ENCODE data around the gene FAM131C. TPM values are rescaled to one million over a fixed set of nuclear protein-coding genes. Genes with fewer than 3 reads are reported as not detected.

Gene FAM131C
- total and polyA plus RNA-seq, 8 donors = 0.35 to 0.37 TPM; not detected in 6

DNA sequence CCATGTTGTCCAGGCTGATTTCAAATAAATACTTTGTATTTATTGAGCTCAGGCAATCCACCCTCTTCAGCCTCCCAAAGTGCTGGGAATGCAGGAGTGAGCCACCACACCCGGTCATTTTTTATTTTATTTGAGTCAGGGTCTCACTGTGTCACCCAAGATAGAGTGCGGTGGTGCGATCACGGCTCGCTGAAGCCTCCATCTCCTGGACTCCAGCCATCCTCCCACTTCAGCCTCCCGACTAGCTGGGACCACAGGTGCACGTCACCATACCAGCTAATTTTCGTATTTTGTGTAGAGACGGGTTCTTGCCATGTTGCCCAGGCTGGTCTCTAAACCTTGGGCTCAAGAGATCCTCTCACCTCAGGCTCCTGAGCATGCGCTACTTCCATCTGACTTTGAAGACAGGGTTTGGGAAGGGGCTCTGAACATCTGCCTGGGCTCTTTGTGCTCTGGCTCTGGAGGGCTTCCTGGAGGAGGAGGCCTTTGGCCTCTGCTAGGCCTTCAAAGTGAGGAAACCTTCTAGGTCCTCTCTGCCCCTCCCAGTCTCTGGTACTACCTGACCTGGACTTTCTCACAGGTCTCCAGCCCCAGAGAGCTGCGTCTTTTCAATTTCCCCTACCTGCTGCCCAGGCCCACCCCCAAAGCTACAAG lies 61.4 kb downstream of the FAM131C start:
- WGBS, 5 donors = 89 to 97% (median 93%) methylated on average over 11 of the region's 11 CpGs
- Histone ChIP-seq H3K36me3 (no peaks in the 10 kb centered on the region), H3K9me3 (no peaks in the 10 kb centered on the region), H3K27me3 (no peaks in the 10 kb centered on the region), H3K4me1 (peaks cover 36 to 51% (median 38%) of the 10 kb centered on the region in 4 donors), H3K4me3 (peak overlapping the region in 2 of 4 donors; percentile 41 to 42), H3K27ac (peak overlapping the region; percentile 2 to 91 (median 82))
- DNase-seq = no peak
- no peak for TF ChIP-seq CTCF (IDR thresholded peaks at IDR 0.05)
- no peak for TF ChIP-seq POLR2A (IDR thresholded peaks at IDR 0.05)
- TF ChIP-seq POLR2AphosphoS5 (IDR thresholded peaks at IDR 0.05) = no peak
- TF ChIP-seq EP300 (IDR thresholded peaks at IDR 0.05) = no peak
- intact Hi-C loops (cut with DNase I; ENCODE audit: low total_unique reads) = no loop called here

DNA sequence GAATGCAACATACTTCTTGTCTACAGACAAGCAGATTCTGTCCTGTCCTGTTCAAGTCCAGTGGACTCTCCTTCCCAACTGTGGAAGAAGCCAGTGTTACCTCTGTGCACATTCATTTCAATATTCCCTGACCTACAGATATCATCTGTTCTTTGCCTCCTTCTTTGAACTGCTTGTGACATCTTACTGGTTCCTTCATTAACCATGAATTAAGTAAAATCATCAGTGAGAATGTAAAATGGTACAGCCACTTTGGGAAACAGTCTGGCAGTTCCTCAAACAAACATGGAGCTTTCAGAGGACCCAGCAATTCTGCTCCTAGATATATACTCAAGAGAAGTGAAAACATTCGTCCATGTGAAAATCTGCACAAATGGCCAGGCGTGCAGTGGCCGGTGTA lies 62.6 kb downstream of the FAM131C start:
- DNase-seq = no peak

DNA sequence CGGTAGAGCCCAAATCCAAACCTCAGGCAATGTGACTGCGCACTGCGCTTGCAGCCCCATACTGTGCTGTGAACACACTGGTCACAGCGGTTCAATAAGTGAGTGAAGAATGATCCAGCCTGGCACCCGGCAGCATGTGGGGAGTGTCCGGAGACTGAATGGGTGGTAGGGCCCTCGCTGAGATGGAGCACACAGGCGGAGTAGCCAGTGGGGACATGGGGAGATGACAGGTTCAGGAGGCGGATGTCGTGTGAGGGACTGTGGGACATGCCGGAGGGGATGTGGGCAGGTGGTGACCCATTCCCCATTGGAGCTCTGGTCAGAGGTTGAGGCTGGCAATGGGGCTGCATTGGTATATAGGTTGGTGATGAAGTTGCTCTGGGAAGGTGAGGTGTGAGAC lies 63.8 kb downstream of the FAM131C start:
- Histone ChIP-seq H3K27me3 (no peaks in the 10 kb centered on the region), H3K36me3 (no peaks in the 10 kb centered on the region), H3K9me3 (no peaks in the 10 kb centered on the region), H3K27ac (no peak overlapping the region), H3K4me3 (no peak overlapping the region), H3K4me1 (peaks cover 25 to 28% (median 26%) of the 10 kb centered on the region in 4 donors)
- WGBS, 5 donors = 88 to 92% (median 90%) methylated on average over 11 of the region's 11 CpGs
- no peak for DNase-seq
- TF ChIP-seq POLR2A (IDR thresholded peaks at IDR 0.05) (no peak), POLR2AphosphoS5 (IDR thresholded peaks at IDR 0.05) (no peak), CTCF (IDR thresholded peaks at IDR 0.05) (no peak), EP300 (IDR thresholded peaks at IDR 0.05) (no peak)
- intact Hi-C loops (cut with DNase I; ENCODE audit: low total_unique reads) = no loop called here

More for the DNA sequence above, 62.6 kb downstream of the FAM131C start:
- Histone ChIP-seq H3K4me3 (no peak overlapping the region), H3K36me3 (no peaks in the 10 kb centered on the region), H3K4me1 (peaks cover 35 to 38% (median 35%) of the 10 kb centered on the region in 4 donors), H3K27ac (no peak overlapping the region), H3K27me3 (no peaks in the 10 kb centered on the region), H3K9me3 (no peaks in the 10 kb centered on the region)
- TF ChIP-seq EP300 (IDR thresholded peaks at IDR 0.05) (no peak), POLR2AphosphoS5 (IDR thresholded peaks at IDR 0.05) (no peak), POLR2A (IDR thresholded peaks at IDR 0.05) (no peak), CTCF (IDR thresholded peaks at IDR 0.05) (no peak)
- WGBS, 5 donors = 93 to 100% (median 96%) methylated on average over 3 of the region's 3 CpGs
- intact Hi-C loops (cut with DNase I; ENCODE audit: low total_unique reads) = no loop called here

DNA sequence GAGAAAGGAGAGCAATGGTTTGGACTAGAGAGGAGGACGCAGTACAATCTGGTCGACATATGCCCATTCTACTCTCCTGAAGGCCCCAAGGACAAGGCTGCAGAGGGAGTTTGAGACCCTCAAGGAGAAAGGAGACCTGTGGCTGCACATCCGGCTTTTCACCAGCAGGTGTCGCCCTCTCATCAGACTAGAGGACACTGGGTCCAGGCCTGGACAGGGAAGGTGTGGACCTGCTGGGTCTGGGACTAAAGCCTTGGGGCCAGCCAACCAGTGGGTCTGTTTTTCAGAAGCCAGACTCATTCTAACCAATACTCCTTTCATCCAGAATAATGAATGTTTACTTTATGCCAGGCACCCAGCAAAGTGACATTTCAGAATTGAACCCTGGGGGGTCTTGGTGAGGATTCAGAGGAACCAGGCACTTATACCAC lies 64.4 kb downstream of the FAM131C start:
- no peaks in the 10 kb centered on the region for H3K27me3 ChIP-seq
- H3K4me3 ChIP-seq = no peak overlapping the region
- WGBS, 5 donors = 1 to 3% (median 2%) methylated on average over 4 of the region's 4 CpGs
- no peaks in the 10 kb centered on the region for H3K36me3 ChIP-seq
- TF ChIP-seq EP300 (IDR thresholded peaks at IDR 0.05) = no peak
- no peak for TF ChIP-seq POLR2A (IDR thresholded peaks at IDR 0.05)
- peak in 6 of 7 experiments; percentile 44 to 99 (median 96) for TF ChIP-seq CTCF (IDR thresholded peaks at IDR 0.05)
- TF ChIP-seq POLR2AphosphoS5 (IDR thresholded peaks at IDR 0.05) = peak in 1 of 3 donors; percentile 30
- H3K27ac ChIP-seq = no peak overlapping the region
- intact Hi-C loops (cut with DNase I; ENCODE audit: low total_unique reads) = no loop called here
- H3K9me3 ChIP-seq = no peaks in the 10 kb centered on the region
- DNase-seq = peak; percentile 87 to 91
- H3K4me1 ChIP-seq = peaks cover 20 to 23% (median 21%) of the 10 kb centered on the region in 4 donors

Other genes starting within 250 kb of the FAM131C start
- 100 to 1,000 TPM in 1 of 5 donors, 10 to 100 TPM in 4; 16.8 to 114 (median 44.9) TPM for gene SPEN, start 225.9 kb downstream of the FAM131C start, total RNA-seq
- 10 to 100 TPM in 1 of 3 donors, 1 to 10 TPM in 2; 5.6 to 14.7 (median 8.7) TPM for gene SPEN, start 225.9 kb downstream of the FAM131C start, polyA plus RNA-seq
- gene ZBTB17, start 97.5 kb downstream of the FAM131C start, total RNA-seq = 100 to 1,000 TPM in 1 of 5 donors, 10 to 100 TPM in 4; 13.0 to 136 (median 65.9) TPM
- 10 to 100 TPM; 40.7 to 46.3 (median 44.2) TPM for gene ZBTB17, start 97.5 kb downstream of the FAM131C start, polyA plus RNA-seq
- not detected for gene SRARP, start 69.4 kb downstream of the FAM131C start, total RNA-seq
- gene SRARP, start 69.4 kb downstream of the FAM131C start, polyA plus RNA-seq = under 1 TPM in 1 of 3 donors, not detected in 2; 0.75 TPM
- 10 to 100 TPM in 4 of 5 donors, 1 to 10 TPM in 1; 9.9 to 83.5 (median 32.1) TPM for gene HSPB7, start 55.6 kb downstream of the FAM131C start, total RNA-seq
- 10 to 100 TPM; 11.8 to 32.0 (median 14.2) TPM for gene HSPB7, start 55.6 kb downstream of the FAM131C start, polyA plus RNA-seq
- 10 to 100 TPM in 1 of 5 donors, 1 to 10 TPM in 1, under 1 TPM in 1, not detected in 2; 0.55 to 16.1 (median 5.1) TPM for gene CLCNKA, start 51.6 kb downstream of the FAM131C start, total RNA-seq
- 1 to 10 TPM; 2.7 to 6.0 (median 3.9) TPM for gene CLCNKA, start 51.6 kb downstream of the FAM131C start, polyA plus RNA-seq
- gene CLCNKB, start 29.9 kb downstream of the FAM131C start, total RNA-seq = under 1 TPM in 1 of 5 donors, not detected in 4; 0.92 TPM
- gene CLCNKB, start 29.9 kb downstream of the FAM131C start, polyA plus RNA-seq = under 1 TPM; 0.19 to 0.60 (median 0.31) TPM
- 100 to 1,000 TPM in 1 of 5 donors, 10 to 100 TPM in 3, 1 to 10 TPM in 1; 6.7 to 200 (median 42.7) TPM for gene EPHA2, start 82.4 kb upstream of the FAM131C start, total RNA-seq
- 10 to 100 TPM in 2 of 3 donors, 1 to 10 TPM in 1; 4.6 to 30.4 (median 11.0) TPM for gene EPHA2, start 82.4 kb upstream of the FAM131C start, polyA plus RNA-seq
- 10 to 100 TPM in 2 of 5 donors, 1 to 10 TPM in 3; 3.5 to 17.4 (median 8.1) TPM for gene ARHGEF19, start 139.0 kb upstream of the FAM131C start, total RNA-seq
- 10 to 100 TPM in 1 of 3 donors, 1 to 10 TPM in 2; 9.5 to 20.1 (median 9.5) TPM for gene ARHGEF19, start 139.0 kb upstream of the FAM131C start, polyA plus RNA-seq
- 10 to 100 TPM in 1 of 5 donors, 1 to 10 TPM in 2, under 1 TPM in 1, not detected in 1; 0.45 to 18.8 (median 2.7) TPM for gene CPLANE2, start 163.5 kb upstream of the FAM131C start, total RNA-seq
- gene CPLANE2, start 163.5 kb upstream of the FAM131C start, polyA plus RNA-seq = 1 to 10 TPM; 1.8 to 3.4 (median 2.3) TPM

Measured in stomach (tissue), 9 donors.